HAP-1 (cell line): Measurements from ENCODE around the gene CRADD.
"Not testable (repeated sequence)": the region's sequence is repeated elsewhere in the genome, so short reads cannot be mapped to it uniquely, and the experiment has no call there.

Experiments used
- DNase-seq, 2 experiments: peaks; one replicate each; pipeline ENCODE4 v3.0.0-alpha.2; 2016 to 2020; ENCODE audit warnings: low spot score in 2 of 2
- H3K27me3 ChIP-seq: fragments of 250-450 bp; sonication (Bioruptor Pico); 2 replicates; pipeline ENCODE4 v1.5.1; 2020; ENCODE audit warnings: low read depth, mild to moderate bottlenecking, moderate library complexity
- H3K36me3 ChIP-seq: fragments of 250-450 bp; sonication (Bioruptor Pico); replicated peaks from 2 replicates; pipeline ENCODE4 v1.5.1; 2020; ENCODE audit warnings: mild to moderate bottlenecking
- H3K4me1 ChIP-seq: fragments of 250-450 bp; sonication (Bioruptor Pico); 2 replicates; pipeline ENCODE4 v1.5.1; 2020; ENCODE audit warnings: mild to moderate bottlenecking
- H3K4me3 ChIP-seq: fragments of 250-450 bp; sonication (Bioruptor Pico); 2 replicates; pipeline ENCODE4 v1.5.1; 2020; ENCODE audit warnings: mild to moderate bottlenecking, moderate library complexity
- H3K9me3 ChIP-seq: fragments of 250-450 bp; sonication (Bioruptor Pico); 2 replicates; pipeline ENCODE4 v1.5.1; 2020; ENCODE audit warnings: mild to moderate bottlenecking, moderate library complexity
- in situ Hi-C: fragments of 300-500 bp; cut with MboI; formaldehyde crosslinking; loops from 3 replicates; pipeline ENCODE4 v1.14.3; 2020; ENCODE audit warnings: low sequenced_read_pairs, inconsistent platforms, mixed read lengths

CRADD gene

DNA sequence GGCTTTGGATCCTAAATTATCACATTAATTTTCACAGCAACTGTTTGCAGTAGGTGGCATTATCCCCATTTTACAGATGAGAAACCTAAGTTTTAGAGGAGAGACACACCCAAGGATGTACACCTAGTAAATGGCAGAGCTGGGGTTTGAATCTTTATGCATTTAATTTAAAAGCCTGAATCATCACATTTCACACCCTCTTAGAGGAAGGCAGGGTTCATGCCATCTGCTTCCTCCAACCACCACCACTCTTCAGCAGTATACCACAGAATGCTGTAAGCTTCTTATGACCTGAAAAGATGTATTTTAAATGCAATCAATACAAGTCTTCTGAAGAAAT, 90.3 kb downstream of the CRADD start:
- Histone ChIP-seq H3K9me3 (no peaks in the 10 kb centered on the region), H3K4me1 (peaks cover 26% of the 10 kb centered on the region), H3K27me3 (no peaks in the 10 kb centered on the region), H3K4me3 (no peak overlapping the region), H3K36me3 (no peaks in the 10 kb centered on the region)
- in situ Hi-C loops, result no loop called here
- DNase-seq, result no peak

DNA sequence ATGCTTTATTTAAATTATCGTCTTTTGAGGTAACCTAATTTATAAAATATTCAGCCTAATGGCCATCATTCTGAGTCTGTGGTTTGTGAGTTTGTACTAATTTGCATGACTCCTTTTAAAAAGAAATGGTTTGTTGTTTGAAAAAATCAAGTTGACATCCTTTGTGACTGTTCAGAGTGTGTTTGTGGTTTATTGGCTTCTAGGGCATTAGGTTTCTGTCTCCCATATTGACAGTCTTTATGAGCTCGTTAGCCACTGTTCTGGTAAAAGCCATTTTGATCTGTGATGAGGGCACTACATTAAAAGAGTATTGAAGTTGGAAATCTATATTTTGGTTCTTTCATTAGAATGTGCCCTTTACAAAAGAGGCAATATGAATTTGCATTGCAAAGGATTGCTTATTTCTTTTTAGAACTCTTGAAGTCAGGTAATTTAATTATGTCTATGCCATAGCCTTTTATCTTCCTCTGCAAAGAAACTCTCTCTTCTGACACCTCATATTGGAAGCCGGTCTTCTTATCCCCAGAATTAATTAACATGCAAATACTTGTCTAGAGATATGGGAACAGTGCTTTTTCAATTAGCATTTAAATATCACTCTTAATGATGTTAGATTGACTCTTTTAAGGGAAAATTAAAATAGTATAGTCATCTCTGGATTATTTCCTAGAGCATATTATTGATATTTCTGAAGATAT, 95.0 kb downstream of the CRADD start:
- DNase-seq, result peak in 1 of 2 experiments; percentile 69
- in situ Hi-C loops, result loop anchor here (5.0 kb wide), 1 partner anchor 330 kb away; no protein-coding TSS in a partner anchor
- Histone ChIP-seq H3K4me3 (no peak overlapping the region), H3K9me3 (no peaks in the 10 kb centered on the region), H3K36me3 (no peaks in the 10 kb centered on the region), H3K27me3 (no peaks in the 10 kb centered on the region), H3K4me1 (peaks cover 29% of the 10 kb centered on the region)

DNA sequence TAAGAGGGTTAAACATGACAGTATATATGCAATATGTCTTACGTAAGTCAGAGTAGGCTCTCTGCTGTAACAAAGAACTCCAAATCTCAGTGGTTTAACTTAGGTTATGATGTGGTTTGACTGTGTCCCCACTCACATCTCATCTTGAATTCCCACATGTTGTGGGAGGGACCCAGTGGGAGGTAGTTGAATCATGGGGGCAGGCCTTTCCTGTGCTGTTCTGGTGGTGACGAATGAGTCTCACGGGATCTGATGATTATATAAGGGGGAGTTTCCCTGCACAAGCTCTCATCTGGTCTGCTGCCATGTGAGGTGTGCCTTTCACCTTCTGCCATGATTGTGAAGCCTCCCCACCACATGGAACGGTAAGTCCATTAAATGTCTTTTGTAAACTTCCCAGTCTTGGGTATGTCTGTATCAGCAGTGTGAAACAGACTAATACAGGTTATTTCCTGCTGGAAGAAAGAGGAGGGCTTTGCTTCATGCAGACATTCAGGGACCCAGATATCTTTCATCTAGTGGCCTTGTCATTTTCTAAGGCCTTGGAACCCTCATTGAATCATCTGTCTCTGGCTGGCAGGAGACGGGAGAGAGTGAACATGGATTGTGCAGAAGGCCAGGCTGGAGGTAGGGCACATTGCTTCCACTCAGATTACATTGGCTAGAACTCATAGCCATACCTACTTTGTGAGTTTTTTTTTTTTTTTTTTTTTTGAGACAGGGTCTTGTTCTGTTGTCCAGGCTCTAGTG, 96.1 kb downstream of the CRADD start:
- in situ Hi-C loops, result loop anchor here (5.0 kb wide), 1 partner anchor 329 kb away; no protein-coding TSS in a partner anchor
- Histone ChIP-seq H3K4me1 (peaks cover 29% of the 10 kb centered on the region), H3K4me3 (no peak overlapping the region), H3K9me3 (no peaks in the 10 kb centered on the region), H3K36me3 (no peaks in the 10 kb centered on the region), H3K27me3 (no peaks in the 10 kb centered on the region)
- DNase-seq, result no peak

DNA sequence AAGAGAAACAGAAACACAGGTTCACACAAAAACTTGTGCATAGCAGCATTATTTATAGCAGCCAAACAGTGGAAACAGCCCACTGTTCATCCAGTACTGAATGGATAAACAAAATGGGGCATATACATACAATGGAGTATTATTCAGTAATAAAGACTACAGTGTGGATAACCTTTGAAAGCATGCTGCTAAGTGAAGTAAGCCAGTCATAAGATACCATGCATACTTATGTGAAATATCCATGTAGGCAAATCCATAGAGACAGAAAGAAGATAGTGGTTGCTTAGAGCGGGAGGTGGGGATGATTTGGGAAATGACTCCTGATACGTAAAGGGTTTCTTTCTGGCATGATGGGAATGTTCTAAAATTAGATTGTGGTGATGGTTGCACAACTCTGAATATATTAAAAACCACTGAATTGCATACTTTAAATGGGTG, 99.4 kb downstream of the CRADD start:
- Histone ChIP-seq H3K9me3 (no peaks in the 10 kb centered on the region), H3K36me3 (no peaks in the 10 kb centered on the region), H3K4me3 (no peak overlapping the region), H3K4me1 (peaks cover 28% of the 10 kb centered on the region), H3K27me3 (no peaks in the 10 kb centered on the region)
- DNase-seq, result no peak
- in situ Hi-C loops, result no loop called here

DNA sequence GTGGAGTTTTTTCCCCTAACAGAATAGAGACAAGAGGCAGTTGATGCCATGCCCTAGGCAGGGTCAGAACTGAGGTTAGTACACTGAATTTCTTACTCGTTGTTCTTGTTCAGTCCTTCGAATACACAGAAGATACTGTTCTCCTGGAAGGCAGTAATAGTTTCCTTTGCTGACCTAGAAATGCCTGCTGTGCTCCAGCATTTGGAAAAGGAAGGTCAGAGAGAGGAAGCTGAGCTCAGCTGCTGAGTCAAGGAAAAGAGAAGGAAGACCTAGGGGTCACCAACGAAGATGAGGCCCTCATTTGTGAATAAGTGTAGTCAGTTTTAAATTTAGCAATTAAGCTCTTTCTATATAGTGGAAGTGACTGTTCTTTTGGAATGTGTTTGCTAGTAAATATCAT, 100.1 kb downstream of the CRADD start:
- no peaks in the 10 kb centered on the region for H3K36me3 ChIP-seq
- DNase-seq, result no peak
- no peaks in the 10 kb centered on the region for H3K9me3 ChIP-seq
- no peaks in the 10 kb centered on the region for H3K27me3 ChIP-seq
- no peak overlapping the region for H3K4me3 ChIP-seq
- H3K4me1 ChIP-seq, result peaks cover 21% of the 10 kb centered on the region
- in situ Hi-C loops, result no loop called here

DNA sequence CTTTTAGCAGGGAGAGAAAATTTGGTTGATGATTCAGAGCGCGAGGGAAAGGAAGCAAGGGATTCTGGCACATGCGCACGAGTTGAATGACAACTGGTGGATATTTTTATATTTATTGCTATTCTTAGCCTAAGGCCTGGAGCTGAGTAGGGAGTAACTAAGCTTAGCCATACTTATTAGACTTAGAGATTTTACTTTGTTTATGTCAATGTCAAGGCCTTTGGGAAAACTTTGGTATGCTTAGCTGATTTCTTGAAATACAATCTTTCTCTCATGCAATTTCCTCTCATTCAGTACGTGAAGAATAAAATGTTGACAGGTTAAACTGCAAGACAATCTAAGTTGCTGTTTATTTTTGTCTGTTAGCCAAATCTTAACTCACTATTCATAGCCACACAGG, 101.1 kb downstream of the CRADD start:
- no peak overlapping the region for H3K4me3 ChIP-seq
- H3K36me3 ChIP-seq, result no peaks in the 10 kb centered on the region
- H3K4me1 ChIP-seq, result peaks cover 14% of the 10 kb centered on the region
- H3K9me3 ChIP-seq, result no peaks in the 10 kb centered on the region
- in situ Hi-C loops, result no loop called here
- H3K27me3 ChIP-seq, result no peaks in the 10 kb centered on the region
- no peak for DNase-seq

DNA sequence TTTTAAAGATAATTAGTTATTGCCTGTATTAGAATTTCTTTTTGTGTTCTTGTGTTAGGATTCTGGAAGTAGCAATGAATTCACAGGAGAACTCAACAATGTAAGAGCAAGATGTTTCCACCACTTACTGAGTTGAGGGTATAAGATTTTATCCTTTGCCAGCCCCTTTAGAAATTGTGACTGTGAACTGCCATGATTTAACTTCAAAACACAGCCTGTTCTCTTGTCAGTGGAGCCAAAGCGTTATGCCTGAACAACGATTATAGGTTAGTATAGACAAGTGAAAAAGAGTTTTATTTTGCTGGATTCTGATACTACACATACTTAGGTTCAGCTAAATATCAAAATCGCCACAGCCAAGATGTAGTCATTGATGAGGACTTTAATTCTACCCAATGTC, 101.6 kb downstream of the CRADD start:
- no peaks in the 10 kb centered on the region for H3K36me3 ChIP-seq
- no peak for DNase-seq
- no peak overlapping the region for H3K4me3 ChIP-seq
- H3K4me1 ChIP-seq, result peaks cover 17% of the 10 kb centered on the region
- H3K27me3 ChIP-seq, result no peaks in the 10 kb centered on the region
- H3K9me3 ChIP-seq, result no peaks in the 10 kb centered on the region
- in situ Hi-C loops, result no loop called here

DNA sequence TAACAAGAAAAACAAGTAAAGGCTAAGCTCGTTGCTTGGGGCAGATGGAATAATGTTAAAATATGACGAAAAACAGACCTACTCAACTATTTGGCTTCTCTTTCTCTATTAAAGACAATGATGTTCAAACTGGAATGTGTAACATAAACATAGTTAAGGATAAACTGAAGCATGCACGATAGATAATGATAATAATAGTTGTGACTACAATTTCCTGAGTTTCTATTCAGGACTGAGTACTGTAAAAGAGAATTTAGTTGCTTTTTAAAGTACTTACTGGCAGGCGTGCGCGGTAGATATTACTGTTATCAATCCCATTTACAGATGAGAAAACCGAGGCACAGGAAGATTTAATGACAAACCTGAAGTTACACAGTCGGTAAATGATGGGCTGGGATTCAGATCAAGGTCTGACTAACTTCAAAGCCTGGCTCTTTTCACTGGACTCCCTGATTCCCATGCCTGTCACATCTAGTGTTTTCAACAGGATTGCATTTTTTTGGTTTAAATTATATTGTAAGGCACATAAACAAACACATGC, 103.0 kb downstream of the CRADD start:
- no peak for DNase-seq
- H3K4me1 ChIP-seq, result peaks cover 29% of the 10 kb centered on the region
- no peak overlapping the region for H3K4me3 ChIP-seq
- H3K27me3 ChIP-seq, result no peaks in the 10 kb centered on the region
- in situ Hi-C loops, result no loop called here
- no peaks in the 10 kb centered on the region for H3K36me3 ChIP-seq
- H3K9me3 ChIP-seq, result no peaks in the 10 kb centered on the region

DNA sequence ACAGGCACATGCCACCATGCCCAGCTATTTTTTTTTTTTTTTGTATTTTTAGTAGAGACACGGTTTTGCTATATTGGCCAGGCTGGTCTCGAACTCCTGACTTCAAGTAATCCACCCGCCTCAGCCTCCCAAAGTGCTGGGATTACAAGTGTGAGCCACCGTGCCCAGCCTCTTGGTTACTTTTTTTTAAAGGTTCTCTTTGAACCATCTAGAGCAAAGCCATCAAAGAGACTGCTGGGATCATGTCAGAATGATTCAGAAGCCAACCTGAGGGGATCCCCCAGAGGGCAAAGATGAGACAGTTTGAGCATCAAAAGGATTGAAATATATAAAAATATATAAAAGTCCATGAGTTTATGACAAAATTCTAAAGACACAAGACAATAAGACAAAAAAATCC, 103.7 kb downstream of the CRADD start:
- DNase-seq, H3K4me3 ChIP-seq, H3K36me3 ChIP-seq, in situ Hi-C loops, H3K9me3 ChIP-seq, H3K27me3 ChIP-seq: not testable (repeated sequence)
- H3K4me1 ChIP-seq, result peaks cover 35% of the 10 kb centered on the region

DNA sequence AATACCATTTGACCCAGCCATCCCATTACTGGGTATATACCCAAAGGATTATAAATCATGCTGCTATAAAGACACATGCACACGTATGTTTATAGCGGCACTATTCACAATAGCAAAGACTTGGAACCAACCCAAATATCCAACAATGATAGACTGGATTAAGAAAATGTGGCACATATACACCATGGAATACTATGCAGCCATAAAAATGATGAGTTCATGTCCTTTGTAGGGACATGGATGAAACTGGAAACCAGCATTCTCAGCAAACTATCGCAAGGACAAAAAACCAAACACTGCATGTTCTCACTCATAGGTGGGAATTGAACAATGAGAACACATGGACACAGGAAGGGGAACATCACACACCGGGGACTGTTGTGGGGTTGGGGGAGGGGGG, 104.8 kb downstream of the CRADD start:
- H3K9me3 ChIP-seq, H3K27me3 ChIP-seq, in situ Hi-C loops, H3K36me3 ChIP-seq, DNase-seq, H3K4me3 ChIP-seq: not testable (repeated sequence)
- peaks cover 35% of the 10 kb centered on the region for H3K4me1 ChIP-seq

DNA sequence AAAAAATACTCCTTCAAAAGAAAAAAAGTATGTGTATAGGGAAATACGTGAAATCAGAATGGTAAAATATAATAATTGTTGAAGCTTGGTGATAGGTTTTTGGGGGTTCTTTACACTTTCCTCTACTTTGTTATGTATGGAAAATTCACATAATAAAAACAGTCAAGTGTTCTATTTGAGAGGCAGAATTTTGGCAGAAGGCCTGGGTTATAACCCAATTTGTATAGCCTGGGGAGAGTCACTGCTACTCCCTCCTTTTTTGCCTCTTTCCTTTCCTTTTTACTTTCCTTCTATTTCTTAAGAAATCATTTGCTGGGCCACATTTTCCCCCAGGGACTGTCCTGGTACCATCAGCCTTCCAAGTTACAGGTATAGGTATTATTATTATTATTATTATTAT, 105.7 kb downstream of the CRADD start:
- H3K36me3 ChIP-seq, result no peaks in the 10 kb centered on the region
- no peak for DNase-seq
- H3K9me3 ChIP-seq, result no peaks in the 10 kb centered on the region; the same call in 1 of the 2 replicates
- peaks cover 35% of the 10 kb centered on the region for H3K4me1 ChIP-seq
- no peaks in the 10 kb centered on the region for H3K27me3 ChIP-seq
- in situ Hi-C loops, result no loop called here
- no peak overlapping the region for H3K4me3 ChIP-seq

DNA sequence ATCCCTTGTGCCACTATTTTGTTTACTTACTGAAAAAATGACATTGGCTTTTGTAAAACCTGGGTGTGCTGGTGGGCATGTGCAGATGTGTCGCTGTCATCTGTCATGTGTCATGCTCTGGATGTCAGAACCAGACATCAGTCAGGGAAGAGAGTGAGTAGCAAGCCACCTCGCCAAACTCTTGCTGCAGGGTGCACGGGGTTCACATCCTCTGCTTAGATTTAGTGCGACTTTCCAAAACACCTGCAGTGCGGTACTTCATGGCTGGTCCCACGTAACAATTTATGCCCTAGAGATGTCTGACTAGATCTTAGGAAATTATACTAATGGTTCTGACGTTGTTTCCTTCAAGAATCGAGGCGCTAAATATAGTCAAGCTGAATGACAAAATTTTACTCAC, 106.7 kb downstream of the CRADD start:
- in situ Hi-C loops, result no loop called here
- H3K9me3 ChIP-seq, result no peaks in the 10 kb centered on the region; the same call in 1 of the 2 replicates
- H3K27me3 ChIP-seq, result no peaks in the 10 kb centered on the region
- no peak overlapping the region for H3K4me3 ChIP-seq
- H3K36me3 ChIP-seq, result no peaks in the 10 kb centered on the region
- peaks cover 35% of the 10 kb centered on the region for H3K4me1 ChIP-seq
- DNase-seq, result no peak

DNA sequence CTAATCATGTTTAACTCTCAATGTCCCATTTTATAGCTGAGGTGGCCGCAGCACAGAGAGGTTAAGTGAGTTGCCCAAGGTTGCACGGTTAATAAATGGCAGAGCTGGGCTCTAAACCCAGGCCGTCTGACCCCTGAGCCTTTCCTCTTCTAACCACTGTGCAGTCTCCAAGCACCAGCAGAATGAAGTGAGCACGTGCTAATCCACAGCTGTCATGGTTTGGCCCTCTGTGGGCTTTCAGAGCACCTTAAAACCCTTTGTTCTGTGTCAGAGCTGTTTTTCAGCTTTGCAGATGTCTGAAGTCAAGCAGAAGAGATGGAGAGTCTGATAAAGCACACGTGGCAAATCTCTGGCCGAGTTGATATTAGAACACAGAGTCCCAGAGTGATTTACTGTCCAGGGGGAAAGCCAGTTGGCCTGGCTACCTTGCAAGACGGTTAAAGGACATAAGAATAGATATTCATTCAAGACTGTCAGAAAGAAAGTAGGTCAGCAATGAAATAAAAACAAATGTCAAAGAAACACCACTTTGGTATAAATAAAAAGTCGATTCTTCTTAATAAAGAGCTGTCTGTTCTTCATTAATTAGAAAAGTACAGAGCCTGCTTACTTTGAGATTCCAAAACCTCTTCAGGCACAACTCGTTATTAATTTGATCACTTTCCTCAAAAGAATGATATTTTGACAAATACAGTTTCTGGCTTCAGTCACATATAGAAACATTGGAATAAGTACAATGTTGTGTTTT, 107.3 kb downstream of the CRADD start:
- no peaks in the 10 kb centered on the region; the same call in 1 of the 2 replicates for H3K9me3 ChIP-seq
- no peaks in the 10 kb centered on the region for H3K36me3 ChIP-seq
- peaks cover 35% of the 10 kb centered on the region for H3K4me1 ChIP-seq
- DNase-seq, result peak; percentile 64 to 77
- H3K4me3 ChIP-seq, result no peak overlapping the region
- in situ Hi-C loops, result no loop called here
- H3K27me3 ChIP-seq, result no peaks in the 10 kb centered on the region
